LHCN-M2 (cell line): ENCODE results near the gene VSIG2. TPM values are rescaled to one million over a fixed set of nuclear protein-coding genes. Genes with fewer than 3 reads are reported as not detected.
A peak's percentile ranks its signal among the peaks of the same experiment; 100 is the strongest.

ENCODE experiments used
- DNase-seq: peaks from one replicate; pipeline ENCODE4 v3.0.0-alpha.2; 2012; ENCODE audit warnings: low read depth
- total RNA-seq: library from RNA; depleted of rRNA; stranded (reverse); fragments of >200 nt; gene quantifications from 2 replicates; pipeline ENCODE4 v1.2.3, GENCODE V29; 2014

Gene VSIG2
- total RNA-seq, 1 experiment from 2014 or later = not detected

DNA sequence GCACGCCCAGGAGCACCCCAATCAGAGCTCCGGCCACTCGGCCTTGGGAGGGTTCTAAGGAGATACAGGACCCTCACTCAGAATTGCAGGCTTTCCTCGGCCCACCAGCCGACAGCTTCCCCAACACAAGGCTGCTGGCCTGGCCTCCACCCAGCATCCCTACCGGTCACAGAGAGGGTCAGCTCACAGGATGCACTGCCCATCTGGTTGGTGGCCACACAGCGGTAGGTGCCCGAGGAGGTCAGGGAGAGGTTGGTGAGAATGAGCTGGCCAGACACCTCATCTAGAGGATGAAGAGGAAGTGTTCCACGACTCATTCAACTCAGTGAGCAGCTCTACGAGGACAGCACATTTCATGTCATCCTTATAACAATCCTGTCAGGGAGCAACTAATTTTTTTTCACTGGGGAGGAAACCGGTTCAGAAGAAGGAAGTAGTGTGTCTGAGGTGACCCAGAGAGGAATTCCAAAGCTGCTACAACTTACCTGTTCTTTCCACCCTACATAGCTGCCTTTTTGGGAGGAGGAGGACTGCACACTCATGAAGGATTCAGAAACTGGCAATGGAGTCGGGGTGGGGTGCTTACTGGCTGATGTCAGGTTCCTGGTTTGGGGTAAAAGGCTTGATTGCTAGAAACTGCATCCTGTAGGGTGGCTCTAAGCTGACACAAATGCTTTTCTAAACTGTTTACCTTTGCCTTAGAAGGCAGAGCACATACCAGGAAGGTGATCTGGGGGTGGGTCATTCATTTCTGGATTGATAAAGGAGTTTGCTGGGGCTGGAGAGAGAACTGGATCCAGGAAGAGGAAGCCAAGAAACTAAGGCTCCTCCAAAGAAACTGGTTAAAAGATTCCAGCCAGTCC, 3.3 kb downstream of the VSIG2 start:
- peak; percentile 35 for DNase-seq

GRCh38 chr11:124748100-124748418, 4.0 kb downstream of the VSIG2 start:
- no peak for DNase-seq

DNA sequence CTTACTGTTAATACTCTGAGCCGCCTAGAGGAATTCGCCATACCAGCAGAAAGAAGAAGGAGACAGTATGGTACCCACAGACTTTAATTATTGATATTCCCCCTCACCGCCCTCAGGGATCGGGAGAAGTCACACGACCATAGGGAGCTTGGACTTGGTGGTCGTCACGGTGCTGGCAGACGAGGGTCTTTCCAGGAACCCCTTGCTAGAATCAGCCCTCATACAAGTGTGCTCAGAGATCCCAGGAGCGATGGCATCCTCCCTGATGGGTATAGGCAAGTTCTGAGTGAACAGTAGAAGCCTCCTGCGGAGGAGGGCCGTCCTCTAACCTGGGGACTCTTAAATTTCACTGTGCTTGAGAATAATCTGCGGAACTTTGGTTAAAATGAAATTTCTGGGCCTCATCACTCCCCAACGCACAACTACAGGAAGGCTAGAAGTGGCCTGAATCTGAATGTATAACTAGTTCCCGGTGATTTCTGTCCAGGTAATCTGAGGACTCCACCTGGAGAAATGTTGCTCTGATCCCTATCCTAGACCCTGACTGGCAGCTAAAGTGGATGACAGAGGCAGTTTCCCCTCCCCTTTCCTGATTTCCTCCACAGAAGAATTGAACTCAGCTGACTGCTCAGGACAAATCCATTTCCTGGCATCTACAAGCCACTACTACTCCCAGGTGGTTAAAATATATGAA, 4.5 kb downstream of the VSIG2 start:
- no peak for DNase-seq

DNA sequence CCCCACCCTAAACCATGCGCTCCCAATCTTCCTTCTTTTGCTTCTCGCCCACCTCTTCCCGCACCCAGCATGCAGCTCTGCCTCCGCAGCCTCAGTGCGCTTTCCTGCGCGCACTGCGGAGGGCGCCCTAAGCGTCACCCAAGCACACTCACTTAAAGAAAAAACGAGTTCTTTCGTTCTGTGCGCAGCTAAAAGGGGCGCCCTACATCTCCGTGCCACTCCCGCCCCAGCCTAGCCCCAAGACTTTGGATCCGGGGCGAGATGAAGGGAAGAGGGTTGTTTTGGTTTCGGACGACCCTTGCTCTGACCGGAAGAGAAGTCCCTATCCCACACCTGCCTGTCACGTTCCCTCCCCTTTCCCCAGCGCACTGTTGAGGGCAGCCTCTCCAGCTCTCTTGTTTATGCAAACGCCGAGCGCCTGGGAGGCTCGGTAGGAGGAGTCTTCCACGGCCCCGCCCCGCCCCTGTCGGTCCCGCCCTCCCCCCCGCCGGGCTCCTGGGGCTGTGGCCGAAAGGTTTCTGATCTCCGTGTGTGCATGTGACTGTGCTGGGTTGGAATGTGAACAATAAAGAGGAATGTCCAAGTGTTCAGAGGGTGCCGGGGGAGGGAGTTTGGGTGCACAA, 5.3 kb downstream of the VSIG2 start:
- peak; percentile 56 for DNase-seq

DNA sequence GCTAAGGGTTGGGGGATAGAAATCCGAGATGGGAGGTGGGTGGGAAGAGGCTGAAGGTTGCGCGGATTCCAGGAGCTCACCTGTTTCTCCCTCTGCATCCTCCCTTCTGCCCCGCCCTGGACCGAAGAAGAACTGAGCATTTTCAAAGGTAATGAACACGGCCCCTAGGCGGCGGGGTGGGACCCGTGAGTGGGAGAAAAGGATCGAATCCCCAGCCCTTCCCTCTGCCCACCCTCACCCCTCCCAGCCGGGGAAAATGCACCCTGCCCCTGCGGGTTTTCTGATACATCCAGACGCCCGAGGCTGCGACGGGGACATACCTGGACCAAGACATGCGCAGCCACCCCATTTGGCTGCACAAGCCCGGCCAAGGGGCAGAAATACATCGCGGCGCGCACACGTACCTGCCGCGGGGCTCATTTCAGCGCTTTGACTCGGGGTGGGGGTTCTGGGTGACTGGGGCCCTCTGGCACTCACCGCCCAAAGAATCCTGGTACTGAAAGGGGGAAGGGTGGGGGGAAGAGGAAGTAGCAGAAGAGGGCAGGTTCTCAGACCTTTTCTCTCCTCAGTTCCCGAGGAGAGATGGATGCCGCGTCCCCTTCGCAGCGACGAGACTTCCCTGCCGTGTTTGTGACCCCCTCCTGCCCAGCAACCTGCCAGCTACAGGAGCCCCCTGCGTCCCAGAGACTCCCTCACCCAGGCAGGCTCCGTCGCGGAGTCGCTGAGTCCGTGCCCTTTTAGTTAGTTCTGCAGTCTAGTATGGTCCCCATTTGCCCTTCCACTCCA, 6.0 kb downstream of the VSIG2 start:
- DNase-seq = no peak

- no peak for DNase-seq
These were observed 6.7 kb downstream of the VSIG2 start for GRCh38 chr11:124745270-124745834.

- no peak for DNase-seq
These were observed 9.0 kb downstream of the VSIG2 start for GRCh38 chr11:124743050-124743449.

- DNase-seq = no peak
These were observed 9.5 kb downstream of the VSIG2 start for GRCh38 chr11:124742555-124742954.

DNA sequence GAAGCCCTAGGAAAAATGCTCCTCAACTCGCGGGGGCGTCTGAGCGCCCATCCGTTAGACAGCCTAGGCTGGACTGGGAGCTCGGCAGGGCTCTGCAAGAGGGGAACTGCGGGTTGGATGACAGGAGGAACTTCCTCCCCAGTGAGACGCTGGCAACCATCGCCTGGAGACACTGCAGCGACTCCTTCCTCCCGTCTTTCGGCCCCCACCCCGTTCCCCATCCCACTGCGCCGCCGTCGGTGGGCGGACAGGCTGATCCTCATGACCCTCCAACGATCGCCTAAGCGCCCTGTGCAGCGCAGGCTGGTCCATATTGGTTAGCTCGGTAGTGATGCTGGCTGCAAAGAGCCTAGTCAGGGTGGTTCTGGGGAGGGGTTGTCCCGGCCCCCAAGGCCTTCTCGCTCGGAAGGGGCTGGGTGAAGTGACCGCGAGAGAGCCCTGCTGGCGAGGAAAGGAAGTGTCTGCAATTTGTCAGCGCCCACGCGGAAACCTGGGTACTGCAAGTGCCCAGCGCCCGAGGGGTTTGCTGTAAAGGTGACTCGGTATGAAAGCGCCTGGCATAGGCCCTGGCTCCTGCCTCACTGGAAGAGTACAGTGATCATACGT, 11.7 kb downstream of the VSIG2 start:
- no peak for DNase-seq

DNA sequence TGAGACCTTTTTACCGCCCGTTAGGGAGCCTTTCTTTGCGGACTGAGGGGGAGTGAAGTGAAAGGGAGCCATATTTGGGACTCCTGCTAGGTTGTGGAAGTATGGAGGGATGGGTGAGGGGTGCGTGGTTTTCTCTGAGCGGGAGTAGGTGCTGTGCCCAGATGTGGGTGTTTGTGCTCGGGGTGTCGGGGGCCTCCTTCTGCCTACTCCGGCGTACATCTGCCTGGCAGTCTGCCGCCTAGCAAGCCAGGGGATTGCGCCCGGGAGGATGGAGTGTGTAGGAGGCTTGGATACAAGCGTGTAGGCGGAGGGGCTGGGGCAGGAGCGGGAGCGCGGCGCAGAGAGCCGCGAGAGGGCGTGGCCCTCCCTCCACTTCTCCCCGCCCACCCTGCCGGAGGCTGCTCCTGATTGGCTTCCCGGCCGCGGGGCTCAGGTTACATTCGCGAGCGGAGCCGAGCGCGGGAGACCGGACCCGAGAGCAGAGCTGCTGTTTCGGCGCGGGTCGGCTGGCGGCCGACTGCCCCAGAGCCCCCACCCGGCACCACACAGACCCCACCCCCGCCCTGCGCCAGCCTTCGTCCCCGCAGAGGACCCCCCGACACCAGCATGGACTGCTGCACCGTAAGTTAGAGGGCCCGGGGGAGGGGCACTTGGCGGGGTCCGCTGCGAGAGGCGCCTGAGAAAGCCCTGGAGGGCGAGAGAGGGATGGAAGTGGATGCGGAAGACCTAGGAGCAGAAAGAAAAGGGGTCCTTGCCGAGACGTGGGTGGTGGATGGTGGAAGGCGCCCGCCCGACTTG, 12.4 kb downstream of the VSIG2 start, which contains the start of gene NRGN:
TSS of gene NRGN (plus strand) at position 464 of the 798 bp plus-strand sequence. CDS start at position 607, 143 bp downstream.
- peak; percentile 76 for DNase-seq

GRCh38 chr11:124738713-124739478, 13.2 kb downstream of the VSIG2 start:
- DNase-seq = no peak

- DNase-seq = no peak
These were observed 14.3 kb downstream of the VSIG2 start for GRCh38 chr11:124737638-124738305.

DNA sequence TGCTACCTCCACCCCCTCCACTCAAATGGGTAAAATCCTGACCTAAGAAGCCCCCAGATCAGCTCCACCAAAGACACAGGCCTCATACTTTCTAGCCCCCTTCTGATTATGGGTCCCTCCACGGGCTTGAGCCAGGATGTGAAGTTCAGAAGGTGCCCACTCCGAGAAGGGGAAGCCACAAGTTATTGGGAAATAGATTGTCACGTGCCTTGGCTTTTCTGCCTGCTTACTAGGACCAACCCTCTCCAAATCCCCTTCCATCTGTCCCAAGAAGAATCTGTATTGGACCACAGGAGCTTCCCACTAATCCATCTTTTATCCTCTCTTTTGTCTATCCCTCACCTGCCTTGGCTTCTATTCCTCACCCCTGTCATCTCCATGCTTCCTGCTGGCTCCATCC, 15.3 kb downstream of the VSIG2 start:
- DNase-seq = no peak

DNA sequence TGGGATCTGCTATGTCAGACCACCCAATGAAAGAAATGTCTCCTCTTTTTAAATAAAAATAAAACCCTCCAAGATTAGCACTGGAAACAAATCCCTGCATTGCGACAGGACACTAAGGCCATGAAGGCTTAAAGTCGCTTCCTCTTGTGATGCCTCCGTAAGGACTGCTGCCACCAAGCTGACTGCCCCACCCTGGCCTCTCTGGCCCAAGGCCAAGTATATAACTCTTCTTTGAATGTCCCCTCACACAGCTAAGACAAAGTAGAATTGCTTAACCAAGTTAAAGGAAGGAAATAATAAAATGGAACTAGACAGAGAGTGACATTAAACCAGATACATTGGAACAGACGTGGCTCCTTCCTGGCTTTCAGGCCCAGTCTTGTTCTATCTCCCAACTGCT, 19.8 kb downstream of the VSIG2 start:
- DNase-seq = no peak

DNA sequence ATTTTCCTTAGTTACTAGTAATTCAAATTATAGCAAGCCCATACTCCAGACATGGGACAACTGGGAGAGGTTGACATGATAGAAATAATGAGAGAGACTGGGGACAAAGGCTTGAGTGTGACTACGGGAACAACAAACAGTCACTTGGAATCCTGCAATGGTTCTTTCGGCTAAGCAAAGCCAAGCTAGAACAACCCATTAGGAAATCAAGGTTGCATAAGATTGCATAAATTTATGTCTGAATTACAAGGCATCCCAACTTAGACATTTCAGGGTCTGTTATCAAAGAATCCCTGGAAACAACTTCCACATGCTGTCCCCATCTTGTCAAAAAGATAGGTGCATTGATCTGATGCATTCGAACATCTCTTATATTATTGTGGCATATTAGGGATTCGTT, 22.5 kb downstream of the VSIG2 start:
- no peak for DNase-seq

- DNase-seq = no peak
These were observed 23.9 kb downstream of the VSIG2 start for GRCh38 chr11:124728134-124728533.

GRCh38 chr11:124727474-124727873, 24.6 kb downstream of the VSIG2 start:
- no peak for DNase-seq

DNA sequence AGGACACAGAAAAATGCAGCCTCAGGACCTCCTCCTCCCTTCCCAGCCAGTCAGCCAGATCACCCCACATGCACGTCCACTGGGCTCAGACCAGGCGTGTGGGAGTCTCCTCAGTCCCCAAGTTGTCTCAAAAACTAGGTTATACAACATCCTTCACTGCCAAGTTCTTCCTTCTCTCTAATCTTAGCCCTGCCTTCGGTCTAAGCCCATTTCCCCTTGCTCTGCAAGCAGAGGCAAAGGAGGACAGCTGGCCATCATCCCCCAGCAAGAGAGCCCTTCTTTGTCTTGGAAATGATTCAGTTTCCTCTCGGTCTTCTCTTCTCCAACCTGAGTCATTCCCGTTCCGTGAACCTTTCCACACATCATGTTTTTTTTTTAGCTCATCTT, 26.3 kb downstream of the VSIG2 start:
- peak; percentile 60 for DNase-seq
